Subcutaneous adipose tissue (tissue), 4 donors: Measurements from ENCODE around the gene CTXN3. TPM values are rescaled to one million over a fixed set of nuclear protein-coding genes. Genes with fewer than 3 reads are reported as not detected.

Experiments used
- CTCF ChIP-seq: fragments of 450-650 bp; IDR thresholded peaks from one replicate; pipeline ENCODE4 v1.5.1; 2016; ENCODE audit warnings: low read depth, mild to moderate bottlenecking, control low read depth, antibody characterized with exemption, moderate library complexity
- total RNA-seq, 4 donors: library from RNA; depleted of rRNA; stranded (reverse); fragments of >200 nt; gene quantifications; one replicate each; pipeline ENCODE4 v1.1.0, GENCODE V29; 2016

CTXN3 gene
- total RNA-seq, 4 donors from 2014 or later = not detected

GRCh38 chr5:127634007-127634406, 14.9 kb upstream of the CTXN3 start:
- no peak for TF ChIP-seq CTCF

GRCh38 chr5:127639828-127640227, 9.1 kb upstream of the CTXN3 start:
- no peak for TF ChIP-seq CTCF

- TF ChIP-seq CTCF = no peak
Measured at GRCh38 chr5:127642949-127643348, 5.9 kb upstream of the CTXN3 start.

- no peak for TF ChIP-seq CTCF
Measured at GRCh38 chr5:127643607-127644006, 5.3 kb upstream of the CTXN3 start.

GRCh38 chr5:127645300-127645726, 3.6 kb upstream of the CTXN3 start:
- TF ChIP-seq CTCF = no peak

GRCh38 chr5:127647361-127647958, 1.4 kb upstream of the CTXN3 start:
- TF ChIP-seq CTCF = no peak

GRCh38 chr5:127650022-127650421, 1.1 kb downstream of the CTXN3 start:
- no peak for TF ChIP-seq CTCF
